ENCODE measurements around the gene NSUN5.
"Not testable (repeated sequence)": the region's sequence is repeated elsewhere in the genome, so short reads cannot be mapped to it uniquely, and the experiment has no call there.

DNA sequence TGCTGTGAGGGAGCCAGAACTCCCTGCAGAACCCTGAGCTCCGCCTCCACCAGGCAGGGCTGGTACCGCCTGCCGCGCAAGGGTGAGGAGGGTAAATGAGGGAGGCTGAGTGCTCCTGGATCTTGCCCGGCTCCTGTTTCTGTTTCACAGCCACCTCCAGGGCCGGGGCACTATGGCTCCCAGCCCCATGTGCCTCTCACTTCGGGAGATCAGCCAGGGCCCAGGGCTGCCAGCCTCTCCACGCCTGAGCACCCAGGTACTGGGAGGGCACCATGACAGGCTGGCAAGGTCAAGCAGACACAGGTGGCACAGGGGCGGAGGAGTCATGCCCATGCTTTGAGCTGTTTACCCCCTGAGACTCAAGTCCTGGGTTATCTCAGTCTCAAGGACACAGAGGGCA is 10.9 kb upstream of the NSUN5 start:
- TF ChIP-seq, protein P1, sequence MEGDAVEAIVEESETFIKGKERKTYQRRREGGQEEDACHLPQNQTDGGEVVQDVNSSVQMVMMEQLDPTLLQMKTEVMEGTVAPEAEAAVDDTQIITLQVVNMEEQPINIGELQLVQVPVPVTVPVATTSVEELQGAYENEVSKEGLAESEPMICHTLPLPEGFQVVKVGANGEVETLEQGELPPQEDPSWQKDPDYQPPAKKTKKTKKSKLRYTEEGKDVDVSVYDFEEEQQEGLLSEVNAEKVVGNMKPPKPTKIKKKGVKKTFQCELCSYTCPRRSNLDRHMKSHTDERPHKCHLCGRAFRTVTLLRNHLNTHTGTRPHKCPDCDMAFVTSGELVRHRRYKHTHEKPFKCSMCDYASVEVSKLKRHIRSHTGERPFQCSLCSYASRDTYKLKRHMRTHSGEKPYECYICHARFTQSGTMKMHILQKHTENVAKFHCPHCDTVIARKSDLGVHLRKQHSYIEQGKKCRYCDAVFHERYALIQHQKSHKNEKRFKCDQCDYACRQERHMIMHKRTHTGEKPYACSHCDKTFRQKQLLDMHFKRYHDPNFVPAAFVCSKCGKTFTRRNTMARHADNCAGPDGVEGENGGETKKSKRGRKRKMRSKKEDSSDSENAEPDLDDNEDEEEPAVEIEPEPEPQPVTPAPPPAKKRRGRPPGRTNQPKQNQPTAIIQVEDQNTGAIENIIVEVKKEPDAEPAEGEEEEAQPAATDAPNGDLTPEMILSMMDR (IDR thresholded peaks at IDR 0.05): not testable (repeated sequence)
- not testable (repeated sequence) for TF ChIP-seq POLR2A (IDR thresholded peaks at IDR 0.05)

Measured in body of pancreas (tissue), 4 donors.